ENCODE results near the gene KIF5C. TPM values are rescaled to one million over a fixed set of nuclear protein-coding genes. Genes with fewer than 3 reads are reported as not detected.

The KIF5C gene
- total and polyA plus RNA-seq, 4 donors = 0.06 to 0.25 (median 0.14) TPM

DNA sequence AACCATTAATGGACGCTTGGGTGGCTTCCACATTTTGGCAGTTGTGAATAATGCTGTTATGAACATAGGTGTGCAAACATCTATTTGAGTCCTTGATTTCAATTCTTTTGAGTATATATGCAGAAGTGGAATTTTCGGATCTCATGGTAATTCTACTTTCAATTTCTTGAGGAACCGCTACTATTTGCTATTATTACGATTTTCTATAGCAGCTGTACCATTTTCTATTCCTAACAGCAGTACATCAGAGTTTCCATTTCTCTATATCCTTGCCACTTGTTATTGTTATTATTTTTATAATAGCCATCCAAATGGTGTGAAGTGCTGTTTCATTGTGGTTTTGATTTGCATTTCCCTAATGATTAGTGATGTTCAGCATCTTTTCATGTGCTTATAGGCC is 69.5 kb downstream of the KIF5C start:
- no peaks in the 10 kb centered on the region for H3K36me3 ChIP-seq (ENCODE audit: control insufficient read depth in 4 of 4, insufficient read depth in 3 of 4, low read depth in 1 of 4, low read length in 3 of 4)

GRCh38 chr2:148947299-148947698 is 72.3 kb downstream of the KIF5C start:
- H3K36me3 ChIP-seq (ENCODE audit: control insufficient read depth in 4 of 4, insufficient read depth in 3 of 4, low read depth in 1 of 4, low read length in 3 of 4) = no peaks in the 10 kb centered on the region
- H3K27ac ChIP-seq (ENCODE audit: low read depth in 1 of 2, low read length in 2 of 2) = no peak overlapping the region
- no peaks in the 10 kb centered on the region for H3K27me3 ChIP-seq (ENCODE audit: control insufficient read depth in 4 of 4, insufficient read depth in 4 of 4, low read length in 3 of 4)
- no peak for DNase-seq (ENCODE audit: low spot score)
- H3K4me3 ChIP-seq (ENCODE audit: low read depth in 1 of 3, low read length in 3 of 3) = no peak overlapping the region
- H3K4me1 ChIP-seq (ENCODE audit: control insufficient read depth in 4 of 4, insufficient read depth in 4 of 4, low read length in 3 of 4) = no peaks in the 10 kb centered on the region
- H3K9ac ChIP-seq (ENCODE audit: low read depth in 1 of 2, low read length in 2 of 2) = no peak overlapping the region
- 92% methylated on average over 7 of the region's 7 CpGs for WGBS
- no peaks in the 10 kb centered on the region for H3K9me3 ChIP-seq (ENCODE audit: control insufficient read depth in 4 of 4, low read length in 3 of 4)
- TF ChIP-seq FOXA1 (IDR thresholded peaks at IDR 0.05) (no peak), HNF4G (IDR thresholded peaks at IDR 0.05) (no peak), MAX (IDR thresholded peaks at IDR 0.05) (no peak), RXRA (IDR thresholded peaks at IDR 0.05) (no peak), YY1 (IDR thresholded peaks at IDR 0.05) (no peak), NR2F2 (IDR thresholded peaks at IDR 0.05) (no peak), RAD21 (IDR thresholded peaks at IDR 0.05) (no peak), FOXA2 (IDR thresholded peaks at IDR 0.05) (no peak), SP1 (IDR thresholded peaks at IDR 0.05) (no peak), EGR1 (IDR thresholded peaks at IDR 0.05; ENCODE audit: low read depth in 2 of 2) (no peak), JUND (IDR thresholded peaks at IDR 0.05) (no peak), GABPA (IDR thresholded peaks at IDR 0.05 in 1 of 2, conservative IDR thresholded peaks at IDR 0.05 in 1 of 2) (no peak), ATF3 (IDR thresholded peaks at IDR 0.05) (no peak), HNF4A (conservative IDR thresholded peaks at IDR 0.05) (no peak)

More for the DNA sequence above, 69.5 kb downstream of the KIF5C start:
- no peak overlapping the region for H3K9ac ChIP-seq (ENCODE audit: low read depth in 1 of 2, low read length in 2 of 2)
- 70% methylated on average over 4 of the region's 4 CpGs for WGBS
- no peak overlapping the region for H3K27ac ChIP-seq (ENCODE audit: low read depth in 1 of 2, low read length in 2 of 2)
- H3K4me1 ChIP-seq (ENCODE audit: control insufficient read depth in 4 of 4, insufficient read depth in 4 of 4, low read length in 3 of 4) = no peaks in the 10 kb centered on the region
- DNase-seq (ENCODE audit: low spot score) = no peak
- no peaks in the 10 kb centered on the region for H3K9me3 ChIP-seq (ENCODE audit: control insufficient read depth in 4 of 4, low read length in 3 of 4)
- TF ChIP-seq SP1 (IDR thresholded peaks at IDR 0.05) = no peak
- TF ChIP-seq FOXA2 (IDR thresholded peaks at IDR 0.05) = no peak
- TF ChIP-seq ZBTB33 (IDR thresholded peaks at IDR 0.05) = no peak
- TF ChIP-seq, protein P1, sequence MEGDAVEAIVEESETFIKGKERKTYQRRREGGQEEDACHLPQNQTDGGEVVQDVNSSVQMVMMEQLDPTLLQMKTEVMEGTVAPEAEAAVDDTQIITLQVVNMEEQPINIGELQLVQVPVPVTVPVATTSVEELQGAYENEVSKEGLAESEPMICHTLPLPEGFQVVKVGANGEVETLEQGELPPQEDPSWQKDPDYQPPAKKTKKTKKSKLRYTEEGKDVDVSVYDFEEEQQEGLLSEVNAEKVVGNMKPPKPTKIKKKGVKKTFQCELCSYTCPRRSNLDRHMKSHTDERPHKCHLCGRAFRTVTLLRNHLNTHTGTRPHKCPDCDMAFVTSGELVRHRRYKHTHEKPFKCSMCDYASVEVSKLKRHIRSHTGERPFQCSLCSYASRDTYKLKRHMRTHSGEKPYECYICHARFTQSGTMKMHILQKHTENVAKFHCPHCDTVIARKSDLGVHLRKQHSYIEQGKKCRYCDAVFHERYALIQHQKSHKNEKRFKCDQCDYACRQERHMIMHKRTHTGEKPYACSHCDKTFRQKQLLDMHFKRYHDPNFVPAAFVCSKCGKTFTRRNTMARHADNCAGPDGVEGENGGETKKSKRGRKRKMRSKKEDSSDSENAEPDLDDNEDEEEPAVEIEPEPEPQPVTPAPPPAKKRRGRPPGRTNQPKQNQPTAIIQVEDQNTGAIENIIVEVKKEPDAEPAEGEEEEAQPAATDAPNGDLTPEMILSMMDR (IDR thresholded peaks at IDR 0.05; ENCODE audit: low read depth, low read length, missing input control) = no peak
- no peak for TF ChIP-seq HNF4G (IDR thresholded peaks at IDR 0.05)
- no peak for TF ChIP-seq REST (IDR thresholded peaks at IDR 0.05)
- TF ChIP-seq RXRA (IDR thresholded peaks at IDR 0.05) = no peak
- no peaks in the 10 kb centered on the region for H3K27me3 ChIP-seq (ENCODE audit: control insufficient read depth in 4 of 4, insufficient read depth in 4 of 4, low read length in 3 of 4)
- no peak overlapping the region for H3K4me3 ChIP-seq (ENCODE audit: low read depth in 1 of 3, low read length in 3 of 3)
